ENCODE data around the gene AGL. TPM values are rescaled to one million over a fixed set of nuclear protein-coding genes. Genes with fewer than 3 reads are reported as not detected.

The AGL gene
- total and polyA plus RNA-seq, 2 of the 8 experiments (the other 6 are each of a cell fraction or from before 2014, with no cell fraction given): 2.7 to 19.2 TPM

- CTCF ChIA-PET (ENCODE audit: partially characterized antibody): no interaction called here
- FAIRE-seq: no peak
Measured at GRCh38 chr1:99936071-99936470, 85.9 kb downstream of the AGL start.

More at GRCh38 chr1:99936071-99936470, 85.9 kb downstream of the AGL start:
- Histone ChIP-seq H2BK120ac (replicated peaks; ENCODE audit: low read depth, low read length) (no peak overlapping the region), H3K27ac (ENCODE audit: low read depth, low read length) (no peak overlapping the region), H3K18ac (ENCODE audit: extremely low read depth, low read length) (no peak overlapping the region), H3K4me3 (ENCODE audit: extremely low read depth in 1 of 4, insufficient read depth in 2 of 4, low read depth in 3 of 4, low read length in 4 of 4) (no peak overlapping the region), H3K79me1 (ENCODE audit: low read depth, low read length) (no peaks in the 10 kb centered on the region), H4K5ac (ENCODE audit: insufficient read length, low read depth, low read length) (no peak overlapping the region), H2BK20ac (ENCODE audit: low read length) (no peak overlapping the region), H2BK15ac (ENCODE audit: low read length) (no peak overlapping the region), H3K4me2 (ENCODE audit: insufficient read depth in 1 of 2, low read depth in 2 of 2, low read length in 2 of 2) (no peak overlapping the region), H2AK5ac (ENCODE audit: low read depth, low read length) (no peak overlapping the region), H3K14ac (ENCODE audit: insufficient read length) (no peak overlapping the region), H3K4me1 (replicated peaks in 1 of 4; ENCODE audit: control insufficient read depth in 3 of 4, insufficient read depth in 4 of 4, low read length in 3 of 4) (no peaks in the 10 kb centered on the region), H3K9me3 (ENCODE audit: insufficient read depth in 2 of 2, low read depth in 1 of 2, low read length in 1 of 2) (no peaks in the 10 kb centered on the region), H3K56ac (replicated peaks; ENCODE audit: insufficient read length, low read depth, low read length) (no peak overlapping the region), H2AFZ (ENCODE audit: low read length) (peak overlapping the region; percentile 76; the same call in 1 of the 2 replicates), H3K23ac (ENCODE audit: insufficient read length) (no peak overlapping the region), H3K23me2 (ENCODE audit: low read depth, low read length) (no peaks in the 10 kb centered on the region), H4K8ac (ENCODE audit: extremely low read depth, insufficient read depth, low read length) (no peak overlapping the region), H2BK12ac (ENCODE audit: low read depth, low read length) (no peak overlapping the region), H3K36me3 (ENCODE audit: control insufficient read depth in 2 of 4, insufficient read depth in 4 of 4, low read length in 3 of 4) (no peaks in the 10 kb centered on the region), H4K91ac (replicated peaks; ENCODE audit: insufficient read length, low read length) (no peak overlapping the region), H4K20me1 (replicated peaks in 1 of 2; ENCODE audit: control insufficient read depth in 1 of 2, insufficient read depth in 2 of 2, low read length in 2 of 2) (no peaks in the 10 kb centered on the region), H3K27me3 (replicated peaks in 1 of 4; ENCODE audit: control insufficient read depth in 3 of 4, extremely low read depth in 1 of 4, insufficient read depth in 3 of 4, low read length in 3 of 4) (no peaks in the 10 kb centered on the region), H3K9ac (replicated peaks in 1 of 4; ENCODE audit: extremely low read depth in 1 of 4, low read depth in 3 of 4, low read length in 3 of 4) (no peak overlapping the region), H3K79me2 (ENCODE audit: control insufficient read depth in 1 of 2, insufficient read depth in 2 of 2, low read length in 2 of 2) (no peaks in the 10 kb centered on the region), H2BK5ac (ENCODE audit: low read depth, low read length) (no peak overlapping the region), H3K4ac (replicated peaks; ENCODE audit: insufficient read length, low read depth, low read length) (no peak overlapping the region)
- 96% methylated on average over 3 of the region's 3 CpGs; no CpG with 5 or more reads in 1 of the 2 experiments for WGBS, 2 experiments (ENCODE audit: extremely low coverage in 1 of 2, insufficient coverage in 1 of 2, insufficient read length in 1 of 2, insufficient replicate concordance in 2 of 2, low coverage in 1 of 2, low lambda C conversion rate in 2 of 2, missing lambda C conversion rate in 1 of 2)
- TF ChIP-seq RNF2 (IDR thresholded peaks at IDR 0.05; ENCODE audit: borderline replicate concordance, low read depth, low read length, missing control alignments, poor library complexity, severe bottlenecking): no peak
- no peak for TF ChIP-seq E2F6 (IDR thresholded peaks at IDR 0.05)
- no peak for TF ChIP-seq ASH2L (IDR thresholded peaks at IDR 0.05; ENCODE audit: low read length)
- TF ChIP-seq RBBP5 (IDR thresholded peaks at IDR 0.05; ENCODE audit: borderline replicate concordance, low read depth, low read length): no peak
- DNase-seq (ENCODE audit: low read depth in 1 of 2, low spot score in 2 of 2): no peak
- POLR2A ChIA-PET (ENCODE audit: partially characterized antibody): no interaction called here
